HG03342 (cell line): ENCODE measurements around the gene BICC1.

Experiments
- ATAC-seq: cut with Tn5 transposase; IDR thresholded peaks from one replicate; pipeline ENCODE4 v1.9.1; 2021; ENCODE audit warnings: mild to moderate bottlenecking, moderate library complexity; ENCODE audit not compliant: unreplicated experiment

BICC1 gene

GRCh38 chr10:58695022-58695421 lies 182.3 kb downstream of the BICC1 start:
- no peak for ATAC-seq

GRCh38 chr10:58696736-58697135 lies 184.1 kb downstream of the BICC1 start:
- no peak for ATAC-seq

DNA sequence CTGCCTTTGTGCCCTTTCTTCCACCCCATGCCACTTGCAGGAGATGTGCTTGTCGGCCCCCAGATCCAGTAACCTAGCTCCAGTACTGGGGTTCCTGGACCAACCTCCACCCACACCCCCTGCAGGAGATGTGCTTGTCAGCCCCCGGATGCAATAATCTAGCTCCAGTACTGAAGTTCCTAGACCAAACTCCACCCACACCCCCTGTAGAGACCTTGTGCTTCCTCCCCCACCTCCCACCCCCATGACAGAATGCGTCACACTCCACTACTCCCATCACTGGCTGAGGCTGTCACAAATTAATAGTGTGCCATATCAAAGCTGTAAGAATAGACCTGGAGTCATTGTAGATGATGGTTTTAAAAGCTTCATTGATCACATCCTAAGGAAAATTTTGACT lies 185.0 kb downstream of the BICC1 start:
- no peak for ATAC-seq

GRCh38 chr10:58698777-58699356 lies 186.2 kb downstream of the BICC1 start:
- no peak for ATAC-seq

GRCh38 chr10:58700591-58700990 lies 187.9 kb downstream of the BICC1 start:
- no peak for ATAC-seq

DNA sequence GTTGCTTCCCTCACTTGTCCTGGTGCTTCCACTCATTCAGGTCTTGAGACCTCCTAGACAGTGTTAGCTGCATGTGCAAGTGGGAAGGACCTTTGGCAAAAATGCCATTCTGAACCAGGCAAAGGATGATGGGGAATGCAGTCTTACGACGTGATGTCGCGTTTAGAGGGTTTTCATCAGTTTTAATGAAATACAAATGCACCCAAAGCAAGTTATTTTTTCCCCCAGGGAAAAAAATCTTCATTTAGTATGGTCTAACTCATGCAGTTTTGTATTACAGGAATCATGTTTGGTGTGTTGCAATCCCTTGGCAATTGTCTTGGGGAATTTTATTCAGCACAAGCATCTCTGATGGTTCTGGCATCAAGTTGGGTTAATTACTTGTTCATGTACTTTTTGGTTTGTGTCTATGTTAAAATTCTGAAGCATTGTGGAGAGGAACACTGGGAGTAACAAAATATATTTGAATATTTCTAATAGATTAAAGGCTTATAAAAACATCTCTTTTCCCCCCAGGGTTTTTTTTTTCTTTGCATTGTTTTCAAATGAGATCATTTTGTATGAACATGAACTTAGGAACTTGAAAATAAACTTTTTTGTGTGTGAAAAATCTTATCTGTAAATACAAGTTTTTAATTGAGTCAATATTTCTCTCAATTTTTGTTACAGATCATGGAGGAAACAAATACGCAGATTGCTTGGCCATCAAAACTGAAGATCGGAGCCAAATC lies 188.9 kb downstream of the BICC1 start:
- ATAC-seq: no peak

DNA sequence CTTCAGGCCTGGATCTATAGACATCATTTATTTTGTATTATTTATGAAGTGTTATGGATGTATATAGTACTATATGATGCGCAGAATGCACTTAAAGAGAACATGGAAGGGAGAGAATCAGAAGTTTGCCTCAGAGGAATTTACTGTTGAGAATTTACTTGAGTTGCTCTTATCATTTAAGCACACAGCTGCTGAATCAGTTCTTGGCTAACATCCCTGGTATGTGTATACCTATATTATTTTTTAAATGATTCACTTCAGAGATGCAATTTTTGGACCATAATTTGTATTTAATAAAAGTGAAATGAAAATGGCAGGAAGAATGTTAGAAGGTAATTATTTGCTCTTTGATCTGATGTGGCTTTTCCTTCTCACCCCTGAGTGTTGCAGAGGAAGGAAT lies 191.6 kb downstream of the BICC1 start:
- ATAC-seq: no peak

DNA sequence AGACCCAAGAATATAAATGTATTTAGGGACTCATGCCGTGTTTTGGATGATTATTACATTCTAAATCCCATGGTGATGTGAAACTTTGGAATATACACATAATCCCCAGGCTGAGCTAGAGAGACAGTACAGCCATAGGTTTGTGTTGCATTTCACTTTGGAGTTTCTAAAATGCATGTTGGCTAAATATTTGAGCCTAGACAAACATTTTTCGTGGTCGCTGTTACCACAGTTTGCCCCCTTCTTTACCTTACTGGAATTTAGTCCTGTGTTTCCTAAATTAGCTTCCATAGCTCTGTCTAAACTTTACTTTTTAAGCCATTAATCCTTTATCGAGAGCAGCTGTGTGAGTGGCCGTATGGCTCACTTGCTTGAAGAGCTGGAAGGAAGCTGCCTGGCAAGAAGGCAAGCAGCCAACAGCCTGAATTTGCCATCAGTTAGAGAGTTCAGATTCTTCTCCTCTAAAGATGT lies 192.0 kb downstream of the BICC1 start:
- ATAC-seq: no peak

DNA sequence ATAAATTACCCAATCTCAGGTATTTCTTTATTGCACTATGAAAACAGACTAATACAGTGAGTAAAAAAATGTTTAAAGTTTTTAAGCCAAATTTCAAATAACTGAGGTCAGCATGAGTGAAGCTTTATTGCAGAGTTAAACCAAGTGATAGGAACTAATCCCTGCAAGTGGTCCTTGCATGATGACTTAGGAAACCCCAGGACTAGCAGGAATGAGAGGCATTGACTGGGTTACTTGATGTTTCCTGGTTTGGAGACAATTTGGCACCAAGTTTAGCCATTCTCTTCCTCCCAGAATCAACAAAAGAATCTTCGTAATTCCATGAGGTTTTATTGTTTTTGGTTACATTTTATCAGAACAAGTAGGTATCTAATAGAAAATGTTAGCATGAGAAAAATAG lies 194.2 kb downstream of the BICC1 start:
- ATAC-seq: no peak

- ATAC-seq: no peak
Measured at GRCh38 chr10:58712141-58712540, 199.5 kb downstream of the BICC1 start.

- no peak for ATAC-seq
Measured at GRCh38 chr10:58712982-58713381, 200.3 kb downstream of the BICC1 start.

DNA sequence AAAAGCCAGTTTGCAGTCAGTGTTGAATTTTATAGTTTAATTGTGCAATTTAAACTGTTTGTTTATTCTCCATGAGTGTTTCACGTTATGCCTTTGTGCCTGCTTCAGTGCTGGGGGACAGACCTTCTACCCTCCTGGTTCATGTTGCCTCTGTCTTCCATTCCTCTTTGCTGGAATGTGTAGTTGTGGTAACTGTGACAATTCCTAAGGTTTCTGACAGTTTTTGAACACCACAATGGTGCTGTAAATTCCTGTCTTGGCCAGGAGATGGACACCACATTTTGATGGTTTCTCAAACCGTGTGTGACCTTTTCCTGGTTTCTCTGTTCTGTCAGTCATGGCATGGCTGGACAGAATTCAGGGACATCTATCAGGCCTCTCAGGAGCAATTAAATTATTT lies 201.7 kb downstream of the BICC1 start:
- ATAC-seq: no peak

- no peak for ATAC-seq
Measured at GRCh38 chr10:58715061-58715460, 202.4 kb downstream of the BICC1 start.

- no peak for ATAC-seq
Measured at GRCh38 chr10:58718596-58718995, 205.9 kb downstream of the BICC1 start.

- ATAC-seq: no peak
Measured at GRCh38 chr10:58721601-58722281, 209.1 kb downstream of the BICC1 start.

DNA sequence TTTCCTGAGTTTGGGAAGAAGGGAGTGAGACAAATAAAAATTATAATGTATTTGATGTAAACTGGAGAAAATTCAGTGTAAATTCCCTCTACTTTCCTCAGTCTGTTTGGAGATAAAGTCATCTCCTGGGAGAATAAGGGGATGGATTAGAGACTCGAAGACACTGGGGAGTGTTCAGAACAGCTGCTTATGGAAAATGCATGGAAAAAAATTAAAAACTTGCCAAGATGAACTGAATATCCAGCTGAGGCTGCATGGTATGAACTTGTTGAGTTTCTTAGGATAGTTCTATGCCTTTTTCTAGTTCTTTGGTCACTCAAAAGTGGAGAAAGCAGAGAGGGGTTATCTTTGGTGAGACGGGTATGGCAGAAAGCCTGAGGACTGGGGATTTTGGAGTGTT lies 210.5 kb downstream of the BICC1 start:
- ATAC-seq: no peak

DNA sequence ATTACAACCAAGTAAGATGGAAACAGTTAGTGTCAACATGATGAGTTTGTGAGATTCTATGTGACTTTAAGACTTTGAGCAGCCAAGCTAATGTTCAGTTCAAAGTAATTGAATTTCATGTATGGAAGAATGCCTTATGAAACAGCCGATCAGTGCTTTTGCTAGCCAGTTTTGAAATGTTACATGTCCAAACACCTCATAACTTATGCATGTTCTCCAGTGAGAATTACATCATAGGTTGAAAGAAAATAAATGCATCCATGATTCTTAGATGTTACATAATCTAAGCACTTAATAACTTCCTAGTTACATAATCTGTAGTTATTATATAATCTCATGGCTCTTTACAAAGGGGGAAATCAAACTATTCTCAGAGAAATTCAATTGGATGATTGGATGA lies 211.3 kb downstream of the BICC1 start:
- no peak for ATAC-seq

DNA sequence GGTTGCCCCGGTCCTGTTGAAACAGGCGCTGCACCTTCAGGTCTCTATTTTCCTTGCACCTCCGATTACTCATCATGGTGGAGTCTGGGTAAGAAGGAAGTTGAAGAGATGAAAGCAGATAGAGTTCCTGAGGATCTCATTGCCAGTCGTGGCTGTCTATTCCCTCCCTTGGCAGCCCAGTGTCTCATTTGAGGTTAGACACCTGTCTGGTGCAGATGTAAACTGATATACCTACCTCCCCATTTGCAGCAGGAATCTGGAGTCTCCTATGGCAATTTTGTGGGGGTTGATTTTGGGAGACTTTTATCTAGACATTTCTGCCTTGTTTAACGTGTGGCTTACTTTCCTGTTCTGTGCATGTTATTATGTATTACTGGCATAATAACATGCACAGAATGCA lies 212.1 kb downstream of the BICC1 start:
- ATAC-seq: no peak

- no peak for ATAC-seq
Measured at GRCh38 chr10:58725901-58726300, 213.2 kb downstream of the BICC1 start.

DNA sequence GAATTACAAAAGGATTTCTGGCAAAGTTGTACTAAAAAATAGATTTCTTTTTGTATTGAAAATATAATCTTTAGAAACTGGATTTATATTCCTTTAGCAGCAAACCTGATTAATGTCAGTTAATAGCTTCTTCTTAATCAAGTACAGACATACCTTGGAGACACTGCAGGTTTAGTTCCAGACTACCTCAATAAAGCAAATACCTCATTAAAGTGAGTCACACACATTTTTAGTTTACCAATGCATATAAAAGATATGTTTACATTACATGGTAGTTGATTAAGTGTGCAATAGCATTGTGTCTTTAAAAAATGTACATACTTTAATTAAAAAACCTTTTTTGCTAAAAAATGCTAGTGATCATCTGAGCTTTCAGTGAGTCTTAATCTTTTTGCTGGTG lies 215.0 kb downstream of the BICC1 start:
- no peak for ATAC-seq

GRCh38 chr10:58731276-58731675 lies 218.6 kb downstream of the BICC1 start:
- ATAC-seq: no peak

GRCh38 chr10:58733436-58733835 lies 220.8 kb downstream of the BICC1 start:
- ATAC-seq: no peak
